Vagina (tissue), 2 donors: ENCODE data around the gene MED13L.

ENCODE experiments used
- CTCF ChIP-seq, 3 experiments: fragments of 450-650 bp in 2 of 3; fragments of 200-600 bp in 1 of 3; sonication (generic) in 1 of 3; IDR thresholded peaks; one replicate each; pipeline ENCODE4 v1.5.1; 2017 to 2019; ENCODE audit warnings: antibody characterized with exemption in 3 of 3, mild to moderate bottlenecking in 2 of 3, moderate library complexity in 2 of 3
- POLR2A ChIP-seq, 2 donors: fragments of 450-650 bp; IDR thresholded peaks; one replicate each; pipeline ENCODE4 v1.6.1; 2017; ENCODE audit warnings: antibody characterized with exemption in 2 of 2, mild to moderate bottlenecking in 2 of 2, moderate library complexity in 2 of 2
- POLR2AphosphoS5 ChIP-seq, 2 donors: sonication (generic); formaldehyde crosslinking; IDR thresholded peaks; one replicate each; pipeline ENCODE4 v1.9.0; 2017; ENCODE audit warnings: antibody characterized with exemption in 2 of 2, mild to moderate bottlenecking in 2 of 2, low read depth in 1 of 2; ENCODE audit not compliant: insufficient read depth in 1 of 2

- TF ChIP-seq CTCF (IDR thresholded peaks at IDR 0.05) (no peak), POLR2AphosphoS5 (IDR thresholded peaks at IDR 0.05; ENCODE audit: insufficient read depth in 1 of 2, low read depth in 1 of 2) (no peak), POLR2A (IDR thresholded peaks at IDR 0.05) (no peak)
These were observed 3.5 kb downstream of the MED13L start for GRCh38 chr12:116273813-116274550.
